Hindlimb muscle (tissue), 1 donor: ENCODE results near the gene OS9. TPM values are rescaled to one million over a fixed set of nuclear protein-coding genes. Genes with fewer than 3 reads are reported as not detected.

Experiments
- DNase-seq: peaks from one replicate; pipeline ENCODE4 v3.0.0-alpha.2; 2013
- polyA plus RNA-seq: library from polyadenylated mRNA; unstranded; fragments of 120-200 nt; gene quantifications from one replicate; pipeline ENCODE4 v1.2.1, GENCODE V29; 2013; ENCODE audit not compliant: insufficient read length

The OS9 gene
- polyA plus RNA-seq, 1 donor = 118 TPM

GRCh38 chr12:57724003-57724935 lies 30.3 kb downstream of the OS9 start:
- DNase-seq = no peak

GRCh38 chr12:57724936-57725740 lies 31.2 kb downstream of the OS9 start:
- no peak for DNase-seq

GRCh38 chr12:57725851-57726150 lies 31.9 kb downstream of the OS9 start:
- DNase-seq = no peak

- DNase-seq = peak; percentile 74
These were observed 32.4 kb downstream of the OS9 start for GRCh38 chr12:57726151-57726883.

GRCh38 chr12:57726884-57727757 lies 33.2 kb downstream of the OS9 start:
- DNase-seq = no peak

GRCh38 chr12:57727758-57728395 lies 33.9 kb downstream of the OS9 start:
- DNase-seq = no peak

GRCh38 chr12:57729321-57729844 lies 35.5 kb downstream of the OS9 start:
- DNase-seq = no peak

- no peak for DNase-seq
These were observed 36.6 kb downstream of the OS9 start for GRCh38 chr12:57730336-57731067.

GRCh38 chr12:57731411-57732080 lies 37.6 kb downstream of the OS9 start:
- no peak for DNase-seq

- DNase-seq = no peak
These were observed 38.3 kb downstream of the OS9 start for GRCh38 chr12:57732270-57732669.

- DNase-seq = no peak
These were observed 39.0 kb downstream of the OS9 start for GRCh38 chr12:57732726-57733593.

GRCh38 chr12:57733928-57734327 lies 40.0 kb downstream of the OS9 start:
- no peak for DNase-seq

GRCh38 chr12:57734591-57734990 lies 40.7 kb downstream of the OS9 start:
- DNase-seq = no peak

- DNase-seq = no peak
These were observed 41.4 kb downstream of the OS9 start for GRCh38 chr12:57735198-57735855.

GRCh38 chr12:57735952-57736740 lies 42.2 kb downstream of the OS9 start:
- no peak for DNase-seq

GRCh38 chr12:57736741-57737466 lies 43.0 kb downstream of the OS9 start:
- no peak for DNase-seq
